ENCODE data around the gene HHIP. TPM values are rescaled to one million over a fixed set of nuclear protein-coding genes. Genes with fewer than 3 reads are reported as not detected.

Gene HHIP
- total and polyA plus RNA-seq, 9 of the 15 experiments (the other 6 are each of a cell fraction or from before 2014, with no cell fraction given) = 0.09 TPM; not detected in 8

DNA sequence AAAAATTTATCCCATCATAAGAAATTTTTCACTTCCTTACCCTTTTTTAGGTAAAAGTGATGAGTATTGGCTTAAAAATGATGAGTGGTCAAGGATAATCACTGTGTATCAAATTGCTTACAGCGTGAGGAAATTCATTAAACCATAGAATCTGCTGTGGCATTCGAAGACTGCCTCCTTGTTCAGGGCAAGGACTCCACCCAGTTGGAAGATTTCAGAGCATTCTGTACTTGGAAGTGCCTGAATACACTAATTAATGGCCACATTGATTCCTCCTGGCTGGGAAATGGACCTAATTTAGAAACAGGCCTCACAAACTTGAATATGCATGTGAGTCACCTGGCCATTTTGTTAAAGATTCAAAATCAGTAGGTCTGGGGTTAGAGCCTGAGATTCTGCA is 83.2 kb downstream of the HHIP start:
- in situ Hi-C loops (cut with MboI) = no loop called here
- H3K4me3 ChIP-seq = no peak overlapping the region
- no peaks in the 10 kb centered on the region for H3K9me1 ChIP-seq (ENCODE audit: control insufficient read depth, insufficient read depth, low read length)
- 2% methylated on average over 2 of the region's 2 CpGs for WGBS (ENCODE audit: insufficient coverage, low coverage, missing lambda C conversion rate)
- BruUV-seq (replicated peaks) = no TSS peak
- POLR2A ChIA-PET = no interaction called here
- no peak overlapping the region for H3K4me2 ChIP-seq (ENCODE audit: insufficient read depth, low read length)
- H3K36me3 ChIP-seq (ENCODE audit: control insufficient read depth, insufficient read depth, low read length) = no peaks in the 10 kb centered on the region
- no peaks in the 10 kb centered on the region for H4K20me1 ChIP-seq (replicated peaks; ENCODE audit: control insufficient read depth, insufficient read depth, low read length)
- FAIRE-seq (no peak), ATAC-seq (no peak), DNase-seq (ENCODE audit: extremely low read depth in 1 of 4, low spot score in 3 of 4) (no peak)
- H3K9ac ChIP-seq (ENCODE audit: insufficient read depth in 1 of 2, low read depth in 2 of 2, low read length in 2 of 2) = no peak overlapping the region
- H3K79me2 ChIP-seq (ENCODE audit: control insufficient read depth, insufficient read depth, low read length) = no peaks in the 10 kb centered on the region
- no peaks in the 10 kb centered on the region for H3K27me3 ChIP-seq (ENCODE audit: control insufficient read depth in 2 of 2, insufficient read depth in 2 of 2, low read length in 2 of 2)
- H2AFZ ChIP-seq (ENCODE audit: low read depth, low read length) = no peak overlapping the region
- H3K27ac ChIP-seq (ENCODE audit: extremely low read depth, low read depth, low read length) = no peak overlapping the region
- CTCF ChIA-PET (ENCODE audit: low intra/inter-chr PET ratio) = no interaction called here
- no peaks in the 10 kb centered on the region for H3K9me3 ChIP-seq (replicated peaks; ENCODE audit: control insufficient read depth, insufficient read depth, low read depth, low read length)
- no peaks in the 10 kb centered on the region for H3K4me1 ChIP-seq (replicated peaks in 1 of 2; ENCODE audit: control insufficient read depth in 2 of 2, insufficient read depth in 2 of 2, low read length in 2 of 2)
- intact Hi-C loops (cut with micrococcal nuclease) = no loop called here
- no peak for TF ChIP-seq SMARCA4 (IDR thresholded peaks at IDR 0.05)
- TF ChIP-seq HDAC2 (IDR thresholded peaks at IDR 0.05) = no peak
- no peak for TF ChIP-seq SMAD1 (IDR thresholded peaks at IDR 0.05; ENCODE audit: low read depth, low read length, partially characterized antibody)
- TF ChIP-seq HNRNPK (IDR thresholded peaks at IDR 0.05; ENCODE audit: low read depth, low read length, poor library complexity, severe bottlenecking) = no peak
- no peak for TF ChIP-seq TEAD4 (IDR thresholded peaks at IDR 0.05; ENCODE audit: low read length)
- TF ChIP-seq TEAD4 (CRISPR knock-in tag; IDR thresholded peaks at IDR 0.05; ENCODE audit: borderline replicate concordance) = no peak
- TF ChIP-seq, protein P1, sequence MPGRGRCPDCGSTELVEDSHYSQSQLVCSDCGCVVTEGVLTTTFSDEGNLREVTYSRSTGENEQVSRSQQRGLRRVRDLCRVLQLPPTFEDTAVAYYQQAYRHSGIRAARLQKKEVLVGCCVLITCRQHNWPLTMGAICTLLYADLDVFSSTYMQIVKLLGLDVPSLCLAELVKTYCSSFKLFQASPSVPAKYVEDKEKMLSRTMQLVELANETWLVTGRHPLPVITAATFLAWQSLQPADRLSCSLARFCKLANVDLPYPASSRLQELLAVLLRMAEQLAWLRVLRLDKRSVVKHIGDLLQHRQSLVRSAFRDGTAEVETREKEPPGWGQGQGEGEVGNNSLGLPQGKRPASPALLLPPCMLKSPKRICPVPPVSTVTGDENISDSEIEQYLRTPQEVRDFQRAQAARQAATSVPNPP (IDR thresholded peaks at IDR 0.05; ENCODE audit: borderline replicate concordance, insufficient read depth, insufficient read length) = no peak
- no peak for TF ChIP-seq NFE2 (IDR thresholded peaks at IDR 0.05; ENCODE audit: low read depth)
- TF ChIP-seq ZNF12 (CRISPR knock-in tag; IDR thresholded peaks at IDR 0.05) = no peak
- TF ChIP-seq, protein P2, sequence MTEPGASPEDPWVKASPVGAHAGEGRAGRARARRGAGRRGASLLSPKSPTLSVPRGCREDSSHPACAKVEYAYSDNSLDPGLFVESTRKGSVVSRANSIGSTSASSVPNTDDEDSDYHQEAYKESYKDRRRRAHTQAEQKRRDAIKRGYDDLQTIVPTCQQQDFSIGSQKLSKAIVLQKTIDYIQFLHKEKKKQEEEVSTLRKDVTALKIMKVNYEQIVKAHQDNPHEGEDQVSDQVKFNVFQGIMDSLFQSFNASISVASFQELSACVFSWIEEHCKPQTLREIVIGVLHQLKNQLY (CRISPR knock-in tag; conservative IDR thresholded peaks at IDR 0.05) = no peak
- TF ChIP-seq LCOR (CRISPR knock-in tag; IDR thresholded peaks at IDR 0.05) = no peak
- TF ChIP-seq, protein P3, sequence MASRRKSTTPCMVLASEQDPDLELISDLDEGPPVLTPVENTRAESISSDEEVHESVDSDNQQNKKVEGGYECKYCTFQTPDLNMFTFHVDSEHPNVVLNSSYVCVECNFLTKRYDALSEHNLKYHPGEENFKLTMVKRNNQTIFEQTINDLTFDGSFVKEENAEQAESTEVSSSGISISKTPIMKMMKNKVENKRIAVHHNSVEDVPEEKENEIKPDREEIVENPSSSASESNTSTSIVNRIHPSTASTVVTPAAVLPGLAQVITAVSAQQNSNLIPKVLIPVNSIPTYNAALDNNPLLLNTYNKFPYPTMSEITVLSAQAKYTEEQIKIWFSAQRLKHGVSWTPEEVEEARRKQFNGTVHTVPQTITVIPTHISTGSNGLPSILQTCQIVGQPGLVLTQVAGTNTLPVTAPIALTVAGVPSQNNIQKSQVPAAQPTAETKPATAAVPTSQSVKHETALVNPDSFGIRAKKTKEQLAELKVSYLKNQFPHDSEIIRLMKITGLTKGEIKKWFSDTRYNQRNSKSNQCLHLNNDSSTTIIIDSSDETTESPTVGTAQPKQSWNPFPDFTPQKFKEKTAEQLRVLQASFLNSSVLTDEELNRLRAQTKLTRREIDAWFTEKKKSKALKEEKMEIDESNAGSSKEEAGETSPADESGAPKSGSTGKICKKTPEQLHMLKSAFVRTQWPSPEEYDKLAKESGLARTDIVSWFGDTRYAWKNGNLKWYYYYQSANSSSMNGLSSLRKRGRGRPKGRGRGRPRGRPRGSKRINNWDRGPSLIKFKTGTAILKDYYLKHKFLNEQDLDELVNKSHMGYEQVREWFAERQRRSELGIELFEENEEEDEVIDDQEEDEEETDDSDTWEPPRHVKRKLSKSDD (conservative IDR thresholded peaks at IDR 0.05; ENCODE audit: low read length) = no peak
- TF ChIP-seq, protein P4, sequence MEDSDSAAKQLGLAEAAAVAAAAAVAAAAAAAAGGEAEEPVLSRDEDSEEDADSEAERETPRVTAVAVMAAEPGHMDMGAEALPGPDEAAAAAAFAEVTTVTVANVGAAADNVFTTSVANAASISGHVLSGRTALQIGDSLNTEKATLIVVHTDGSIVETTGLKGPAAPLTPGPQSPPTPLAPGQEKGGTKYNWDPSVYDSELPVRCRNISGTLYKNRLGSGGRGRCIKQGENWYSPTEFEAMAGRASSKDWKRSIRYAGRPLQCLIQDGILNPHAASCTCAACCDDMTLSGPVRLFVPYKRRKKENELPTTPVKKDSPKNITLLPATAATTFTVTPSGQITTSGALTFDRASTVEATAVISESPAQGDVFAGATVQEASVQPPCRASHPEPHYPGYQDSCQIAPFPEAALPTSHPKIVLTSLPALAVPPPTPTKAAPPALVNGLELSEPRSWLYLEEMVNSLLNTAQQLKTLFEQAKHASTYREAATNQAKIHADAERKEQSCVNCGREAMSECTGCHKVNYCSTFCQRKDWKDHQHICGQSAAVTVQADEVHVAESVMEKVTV (CRISPR knock-in tag; IDR thresholded peaks at IDR 0.05) = no peak
- TF ChIP-seq, protein P5, sequence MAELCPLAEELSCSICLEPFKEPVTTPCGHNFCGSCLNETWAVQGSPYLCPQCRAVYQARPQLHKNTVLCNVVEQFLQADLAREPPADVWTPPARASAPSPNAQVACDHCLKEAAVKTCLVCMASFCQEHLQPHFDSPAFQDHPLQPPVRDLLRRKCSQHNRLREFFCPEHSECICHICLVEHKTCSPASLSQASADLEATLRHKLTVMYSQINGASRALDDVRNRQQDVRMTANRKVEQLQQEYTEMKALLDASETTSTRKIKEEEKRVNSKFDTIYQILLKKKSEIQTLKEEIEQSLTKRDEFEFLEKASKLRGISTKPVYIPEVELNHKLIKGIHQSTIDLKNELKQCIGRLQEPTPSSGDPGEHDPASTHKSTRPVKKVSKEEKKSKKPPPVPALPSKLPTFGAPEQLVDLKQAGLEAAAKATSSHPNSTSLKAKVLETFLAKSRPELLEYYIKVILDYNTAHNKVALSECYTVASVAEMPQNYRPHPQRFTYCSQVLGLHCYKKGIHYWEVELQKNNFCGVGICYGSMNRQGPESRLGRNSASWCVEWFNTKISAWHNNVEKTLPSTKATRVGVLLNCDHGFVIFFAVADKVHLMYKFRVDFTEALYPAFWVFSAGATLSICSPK (IDR thresholded peaks at IDR 0.05; ENCODE audit: borderline replicate concordance) = no peak
- TF ChIP-seq TRIM24 (IDR thresholded peaks at IDR 0.05) = no peak
- TF ChIP-seq EWSR1 (IDR thresholded peaks at IDR 0.05; ENCODE audit: borderline replicate concordance, low read depth, partially characterized antibody) = no peak
- no peak for TF ChIP-seq PML (IDR thresholded peaks at IDR 0.05; ENCODE audit: low read length)
